ENCODE measurements around the gene OSR1.

Gene OSR1

GRCh38 chr2:19365126-19365525 lies 6.7 kb upstream of the OSR1 start:
- Histone ChIP-seq H3K27ac (ENCODE audit: low read length) (no peak overlapping the region), H3K4me1 (ENCODE audit: control insufficient read depth, low read depth, low read length) (peaks cover 15% of the 10 kb centered on the region), H3K27me3 (ENCODE audit: control insufficient read depth, insufficient read depth, low read length) (peaks cover 70% of the 10 kb centered on the region), H3K4me3 (ENCODE audit: low read length) (no peak overlapping the region), H3K9ac (ENCODE audit: low read length) (no peak overlapping the region), H3K36me3 (ENCODE audit: control insufficient read depth, low read depth, low read length) (no peaks in the 10 kb centered on the region), H3K9me3 (ENCODE audit: control insufficient read depth, low read depth, low read length) (no peaks in the 10 kb centered on the region)

GRCh38 chr2:19364014-19364413 lies 5.6 kb upstream of the OSR1 start:
- Histone ChIP-seq H3K4me3 (ENCODE audit: low read length) (no peak overlapping the region), H3K27ac (ENCODE audit: low read length) (no peak overlapping the region), H3K36me3 (ENCODE audit: control insufficient read depth, low read depth, low read length) (no peaks in the 10 kb centered on the region), H3K9me3 (ENCODE audit: control insufficient read depth, low read depth, low read length) (no peaks in the 10 kb centered on the region), H3K9ac (ENCODE audit: low read length) (no peak overlapping the region), H3K4me1 (ENCODE audit: control insufficient read depth, low read depth, low read length) (peaks cover 15% of the 10 kb centered on the region), H3K27me3 (ENCODE audit: control insufficient read depth, insufficient read depth, low read length) (peaks cover 81% of the 10 kb centered on the region)

DNA sequence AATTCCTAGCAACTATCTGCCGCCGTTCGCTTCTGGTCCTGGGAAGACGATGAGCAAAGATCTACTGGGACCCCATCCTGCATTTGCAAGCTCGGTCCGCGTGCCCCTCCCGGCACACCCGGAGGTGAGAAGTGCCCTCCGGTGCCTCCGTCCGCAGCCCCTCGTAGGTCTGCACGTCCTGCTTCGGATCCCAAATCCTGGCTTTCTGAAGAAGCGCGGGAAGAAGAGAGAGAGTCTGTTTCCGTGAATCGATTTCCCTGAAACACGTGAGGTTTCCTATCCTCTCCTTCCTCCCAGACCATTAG lies 5.0 kb upstream of the OSR1 start:
- Histone ChIP-seq H3K4me1 (ENCODE audit: control insufficient read depth, low read depth, low read length) (peaks cover 15% of the 10 kb centered on the region), H3K4me3 (ENCODE audit: low read length) (peak overlapping the region; percentile 46), H3K27ac (ENCODE audit: low read length) (no peak overlapping the region), H3K9me3 (ENCODE audit: control insufficient read depth, low read depth, low read length) (no peaks in the 10 kb centered on the region), H3K36me3 (ENCODE audit: control insufficient read depth, low read depth, low read length) (no peaks in the 10 kb centered on the region), H3K27me3 (ENCODE audit: control insufficient read depth, insufficient read depth, low read length) (peaks cover 85% of the 10 kb centered on the region), H3K9ac (ENCODE audit: low read length) (no peak overlapping the region)

GRCh38 chr2:19362755-19363473 lies 4.5 kb upstream of the OSR1 start:
- Histone ChIP-seq H3K9ac (ENCODE audit: low read length) (no peak overlapping the region), H3K9me3 (ENCODE audit: control insufficient read depth, low read depth, low read length) (no peaks in the 10 kb centered on the region), H3K36me3 (ENCODE audit: control insufficient read depth, low read depth, low read length) (no peaks in the 10 kb centered on the region), H3K27ac (ENCODE audit: low read length) (no peak overlapping the region), H3K27me3 (ENCODE audit: control insufficient read depth, insufficient read depth, low read length) (peaks cover 90% of the 10 kb centered on the region), H3K4me1 (ENCODE audit: control insufficient read depth, low read depth, low read length) (peaks cover 15% of the 10 kb centered on the region), H3K4me3 (ENCODE audit: low read length) (peak overlapping the region; percentile 46)

- Histone ChIP-seq H3K4me1 (ENCODE audit: control insufficient read depth, low read depth, low read length) (peaks cover 21% of the 10 kb centered on the region), H3K9ac (ENCODE audit: low read length) (no peak overlapping the region), H3K4me3 (ENCODE audit: low read length) (peak overlapping the region; percentile 46), H3K27ac (ENCODE audit: low read length) (no peak overlapping the region), H3K36me3 (ENCODE audit: control insufficient read depth, low read depth, low read length) (no peaks in the 10 kb centered on the region), H3K27me3 (ENCODE audit: control insufficient read depth, insufficient read depth, low read length) (peaks cover 97% of the 10 kb centered on the region), H3K9me3 (ENCODE audit: control insufficient read depth, low read depth, low read length) (no peaks in the 10 kb centered on the region)
Measured at GRCh38 chr2:19362094-19362754, 3.8 kb upstream of the OSR1 start.

DNA sequence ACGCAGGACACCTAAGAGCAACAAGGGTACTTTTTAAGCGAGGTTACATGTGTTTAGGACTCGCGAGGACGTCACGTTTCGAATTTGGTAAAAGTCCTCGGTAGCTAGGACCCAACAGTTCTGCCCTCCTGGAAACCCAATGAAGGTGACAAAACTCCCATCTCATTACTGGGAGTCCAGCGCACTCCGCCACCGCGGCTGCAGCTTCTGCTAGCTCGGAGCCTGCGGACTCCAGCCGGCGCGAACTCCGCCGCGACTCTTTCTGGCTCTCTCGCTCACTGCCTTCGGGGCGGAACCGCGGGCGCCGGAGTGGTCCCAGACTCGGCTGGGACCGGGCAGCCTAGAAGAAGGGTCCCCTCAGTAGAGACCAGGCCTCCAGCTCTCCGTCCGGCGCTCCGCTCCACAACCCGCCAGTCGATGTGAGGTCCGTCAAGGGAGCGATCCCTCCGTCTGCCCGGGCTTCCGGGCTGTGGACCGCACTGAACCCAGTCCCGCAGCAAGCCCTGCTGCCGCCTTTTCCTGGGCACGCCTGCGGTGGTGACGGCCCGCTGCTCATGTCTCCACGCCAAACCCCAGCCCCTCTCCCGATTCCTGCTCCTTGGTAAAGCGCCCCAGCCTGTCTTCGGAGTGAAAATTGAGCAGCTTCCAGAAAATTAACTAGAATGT lies 3.0 kb upstream of the OSR1 start:
- Histone ChIP-seq H3K4me3 (ENCODE audit: low read length) (peak overlapping the region; percentile 46), H3K4me1 (ENCODE audit: control insufficient read depth, low read depth, low read length) (peaks cover 28% of the 10 kb centered on the region), H3K27ac (ENCODE audit: low read length) (no peak overlapping the region), H3K27me3 (ENCODE audit: control insufficient read depth, insufficient read depth, low read length) (peaks cover 99% of the 10 kb centered on the region), H3K36me3 (ENCODE audit: control insufficient read depth, low read depth, low read length) (no peaks in the 10 kb centered on the region), H3K9ac (ENCODE audit: low read length) (no peak overlapping the region), H3K9me3 (ENCODE audit: control insufficient read depth, low read depth, low read length) (no peaks in the 10 kb centered on the region)

DNA sequence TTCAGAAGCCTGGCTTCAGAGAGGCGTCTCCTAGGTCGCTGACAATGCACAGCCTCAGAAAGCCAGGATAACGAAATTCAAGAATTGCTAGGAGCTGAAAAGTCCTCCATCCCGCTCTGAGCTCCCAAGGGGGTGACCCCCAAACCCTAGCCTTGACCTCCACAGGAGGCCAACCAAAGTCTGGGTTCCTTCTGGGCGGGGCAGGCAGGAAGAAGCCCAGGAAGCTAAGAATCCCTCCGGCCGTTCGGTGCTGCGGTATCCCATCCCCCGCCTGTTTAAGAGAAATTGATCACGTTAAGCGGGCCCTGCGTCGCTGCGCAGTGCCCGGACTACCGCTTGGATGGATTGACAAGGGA lies 2.5 kb upstream of the OSR1 start:
- Histone ChIP-seq H3K36me3 (ENCODE audit: control insufficient read depth, low read depth, low read length) (no peaks in the 10 kb centered on the region), H3K4me3 (ENCODE audit: low read length) (peak overlapping the region; percentile 46)

DNA sequence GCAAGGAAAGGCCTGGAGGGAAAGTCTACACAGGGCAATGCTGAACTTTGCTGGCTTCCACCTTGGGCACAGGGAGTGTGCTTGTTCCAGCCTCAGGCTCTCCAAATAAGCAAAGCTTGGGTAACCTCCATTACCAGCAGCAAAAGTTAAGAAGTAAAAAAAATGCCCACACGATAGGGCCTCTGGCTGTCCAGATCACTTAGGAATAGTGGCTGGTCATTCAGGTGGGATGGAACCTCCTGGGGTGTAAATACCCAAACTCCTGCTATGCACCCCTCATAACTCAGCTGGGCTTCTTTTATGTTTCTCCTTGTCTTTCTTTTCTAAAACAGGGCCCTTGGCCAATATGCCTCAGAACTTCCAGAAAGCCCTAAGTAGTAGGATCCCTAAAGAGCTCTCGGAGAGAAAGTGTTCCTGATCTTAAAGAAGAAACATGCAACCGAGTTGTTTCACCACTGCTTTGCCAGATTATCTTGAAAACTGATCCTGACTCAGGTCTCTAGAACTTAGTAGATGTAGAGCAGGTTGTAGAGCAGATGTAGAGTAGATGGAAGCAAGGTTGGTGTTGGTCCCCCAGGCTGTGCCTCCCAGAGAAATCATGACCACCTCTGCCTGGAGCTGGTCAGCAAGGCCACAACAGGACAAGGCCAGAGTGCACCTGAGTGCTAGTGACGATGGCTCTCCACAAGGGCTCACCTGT lies 2.0 kb upstream of the OSR1 start:
- Histone ChIP-seq H3K4me1 (ENCODE audit: control insufficient read depth, low read depth, low read length) (peaks cover 31% of the 10 kb centered on the region), H3K27me3 (ENCODE audit: control insufficient read depth, insufficient read depth, low read length) (peaks cover 99% of the 10 kb centered on the region), H3K27ac (ENCODE audit: low read length) (no peak overlapping the region)

More for the DNA sequence above, 2.5 kb upstream of the OSR1 start:
- H3K4me1 ChIP-seq (ENCODE audit: control insufficient read depth, low read depth, low read length) = peaks cover 31% of the 10 kb centered on the region
- no peak overlapping the region for H3K27ac ChIP-seq (ENCODE audit: low read length)
- H3K9ac ChIP-seq (ENCODE audit: low read length) = no peak overlapping the region
- no peaks in the 10 kb centered on the region for H3K9me3 ChIP-seq (ENCODE audit: control insufficient read depth, low read depth, low read length)
- H3K27me3 ChIP-seq (ENCODE audit: control insufficient read depth, insufficient read depth, low read length) = peaks cover 99% of the 10 kb centered on the region

DNA sequence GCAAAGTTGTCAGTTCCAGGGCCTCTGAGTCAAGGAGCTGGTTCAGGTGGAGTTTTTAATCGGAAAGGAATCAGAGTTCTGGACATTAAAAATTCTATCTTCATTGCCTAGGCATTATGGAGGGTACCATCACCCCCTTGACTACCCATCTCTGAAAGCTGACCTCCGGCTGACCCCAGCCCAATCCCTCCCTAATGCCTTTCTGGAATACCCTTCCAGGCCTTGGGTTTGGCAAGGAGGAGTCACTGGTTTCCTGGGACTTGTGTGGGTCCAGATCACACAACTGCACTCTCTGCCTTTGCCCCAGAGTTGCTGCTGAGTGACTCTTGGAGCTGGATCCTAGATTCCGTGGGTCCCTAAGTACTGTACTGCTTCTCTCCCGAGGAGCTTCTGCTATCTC lies 1.0 kb upstream of the OSR1 start:
- Histone ChIP-seq H3K27ac (ENCODE audit: low read length) (no peak overlapping the region), H3K36me3 (ENCODE audit: control insufficient read depth, low read depth, low read length) (no peaks in the 10 kb centered on the region), H3K4me3 (ENCODE audit: low read length) (no peak overlapping the region), H3K27me3 (ENCODE audit: control insufficient read depth, insufficient read depth, low read length) (peaks cover 99% of the 10 kb centered on the region), H3K9me3 (ENCODE audit: control insufficient read depth, low read depth, low read length) (no peaks in the 10 kb centered on the region), H3K9ac (ENCODE audit: low read length) (no peak overlapping the region), H3K4me1 (ENCODE audit: control insufficient read depth, low read depth, low read length) (peaks cover 31% of the 10 kb centered on the region)

More for the DNA sequence above, 2.0 kb upstream of the OSR1 start:
- H3K9me3 ChIP-seq (ENCODE audit: control insufficient read depth, low read depth, low read length) = no peaks in the 10 kb centered on the region
- no peak overlapping the region for H3K4me3 ChIP-seq (ENCODE audit: low read length)
- no peak overlapping the region for H3K9ac ChIP-seq (ENCODE audit: low read length)
- no peaks in the 10 kb centered on the region for H3K36me3 ChIP-seq (ENCODE audit: control insufficient read depth, low read depth, low read length)

GRCh38 chr2:19359021-19359357 lies 566 bp upstream of the OSR1 start:
- Histone ChIP-seq H3K36me3 (ENCODE audit: control insufficient read depth, low read depth, low read length) (no peaks in the 10 kb centered on the region), H3K9ac (ENCODE audit: low read length) (peak overlapping the region; percentile 22), H3K27ac (ENCODE audit: low read length) (no peak overlapping the region), H3K4me3 (ENCODE audit: low read length) (peak overlapping the region; percentile 62), H3K9me3 (ENCODE audit: control insufficient read depth, low read depth, low read length) (no peaks in the 10 kb centered on the region), H3K4me1 (ENCODE audit: control insufficient read depth, low read depth, low read length) (peaks cover 31% of the 10 kb centered on the region), H3K27me3 (ENCODE audit: control insufficient read depth, insufficient read depth, low read length) (peaks cover 99% of the 10 kb centered on the region)

DNA sequence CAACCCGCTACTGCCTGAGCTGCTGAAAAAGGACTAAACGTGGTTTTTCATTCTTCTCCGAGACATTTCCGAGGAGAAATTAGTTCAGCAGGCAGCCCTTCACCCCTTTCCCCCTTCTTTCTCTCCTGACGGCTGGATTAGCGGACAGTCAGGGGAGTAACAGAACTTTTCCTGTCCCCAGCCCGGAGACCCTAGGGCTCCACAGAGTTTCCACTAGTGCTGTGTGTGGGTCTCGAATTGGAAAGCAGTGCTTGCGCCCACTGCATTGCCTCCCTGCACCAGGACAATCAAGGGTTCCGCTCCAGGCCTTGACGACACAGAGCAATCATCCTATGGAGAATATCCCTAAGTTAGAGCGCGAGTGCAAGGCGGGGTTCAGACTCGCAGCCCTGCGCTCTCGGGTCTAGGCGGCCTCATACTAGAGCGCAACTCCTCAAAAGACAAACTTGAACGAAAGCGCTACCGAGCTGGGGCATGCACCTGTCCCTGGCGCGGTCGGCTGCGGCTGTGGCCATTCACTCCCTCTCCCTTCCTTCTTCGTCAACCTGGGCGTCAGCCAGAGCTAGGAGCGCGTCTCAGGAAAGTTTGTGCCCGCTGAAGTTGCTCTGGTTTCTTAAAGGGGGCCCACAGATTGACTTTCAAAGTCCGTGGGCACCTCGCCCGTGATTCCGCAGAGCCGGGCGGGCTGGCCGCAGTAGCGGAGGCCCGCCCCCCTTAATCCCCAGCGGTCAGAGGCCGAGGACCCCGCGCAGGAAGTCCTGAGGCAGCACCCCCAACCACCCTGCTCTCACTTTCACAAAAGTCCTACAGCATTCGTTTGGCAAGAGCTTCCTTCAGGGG lies 801 bp downstream of the OSR1 start:
- H3K4me3 ChIP-seq (ENCODE audit: low read length) = peak overlapping the region; percentile 62

More for the DNA sequence above, 801 bp downstream of the OSR1 start:
- Histone ChIP-seq H3K27ac (ENCODE audit: low read length) (no peak overlapping the region), H3K36me3 (ENCODE audit: control insufficient read depth, low read depth, low read length) (no peaks in the 10 kb centered on the region), H3K9ac (ENCODE audit: low read length) (no peak overlapping the region), H3K4me1 (ENCODE audit: control insufficient read depth, low read depth, low read length) (peaks cover 33% of the 10 kb centered on the region), H3K9me3 (ENCODE audit: control insufficient read depth, low read depth, low read length) (no peaks in the 10 kb centered on the region), H3K27me3 (ENCODE audit: control insufficient read depth, insufficient read depth, low read length) (peaks cover 99% of the 10 kb centered on the region)

All from iPS-18a (cell line).